IgD-negative memory B cell (primary cell): ENCODE results near the gene OARD1. TPM values are rescaled to one million over a fixed set of nuclear protein-coding genes. Genes with fewer than 3 reads are reported as not detected.
A peak's percentile ranks its signal among the peaks of the same experiment; 100 is the strongest.
"Not testable (repeated sequence)": the region's sequence is repeated elsewhere in the genome, so short reads cannot be mapped to it uniquely, and the experiment has no call there.

ENCODE experiments used
- H3K27ac Mint-ChIP-seq, 3 donors: one replicate each; pipeline ENCODE4 v1.8.0; 2020 to 2022; ENCODE audit warnings: mild to moderate bottlenecking in 3 of 3, mixed read lengths in 3 of 3, moderate library complexity in 1 of 3
- H3K27me3 Mint-ChIP-seq: one replicate; pipeline ENCODE4 v1.8.0; 2021; ENCODE audit warnings: mixed read lengths
- H3K36me3 Mint-ChIP-seq: one replicate; pipeline ENCODE4 v1.8.0; 2020; ENCODE audit warnings: mild to moderate bottlenecking, mixed read lengths
- H3K4me1 Mint-ChIP-seq, 3 donors: one replicate each; pipeline ENCODE4 v1.8.0; 2020 to 2022; ENCODE audit warnings: mixed read lengths in 3 of 3, mild to moderate bottlenecking in 1 of 3
- H3K4me3 Mint-ChIP-seq, 4 donors: one replicate each; pipeline ENCODE4 v1.8.0; 2020 to 2022; ENCODE audit warnings: mild to moderate bottlenecking in 4 of 4, mixed read lengths in 4 of 4, moderate library complexity in 3 of 4
- H3K9me3 Mint-ChIP-seq, 3 donors: one replicate each; pipeline ENCODE4 v1.8.0; 2020 to 2021; ENCODE audit warnings: mixed read lengths in 3 of 3, mild to moderate bottlenecking in 1 of 3
- polyA plus RNA-seq: library from polyadenylated mRNA; unstranded; fragments of 300-500 nt; fragmentation: Illumina TruSeq; gene quantifications from one replicate; pipeline ENCODE4 v1.2.3, GENCODE V29; 2021

The OARD1 gene
- polyA plus RNA-seq, 1 donor from 2014 or later, result 58.3 TPM

DNA sequence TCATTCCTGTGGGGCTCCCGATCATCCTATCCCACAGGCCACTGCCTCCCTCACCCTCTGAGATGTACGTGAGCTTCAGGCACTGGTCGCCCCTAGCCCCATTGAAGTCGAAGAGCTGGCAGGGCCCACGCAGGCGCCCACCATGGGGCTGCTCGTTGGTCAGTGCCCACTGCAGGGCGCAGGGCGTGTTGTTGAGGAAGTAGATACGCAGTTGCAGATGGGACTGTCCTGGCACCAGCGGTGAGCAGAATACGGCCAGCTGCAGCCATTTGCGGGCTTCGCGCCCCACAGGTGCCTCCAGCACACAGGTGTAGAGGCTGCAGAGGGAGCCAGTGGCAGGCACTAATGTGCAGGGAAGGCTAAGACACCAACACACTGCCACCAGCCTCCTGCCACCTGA is 39.3 kb downstream of the OARD1 start:
- H3K9me3 Mint-ChIP-seq, result no peaks in the 10 kb centered on the region
- peak overlapping the region in 1 of 3 donors; percentile 40 for H3K27ac Mint-ChIP-seq
- no peaks in the 10 kb centered on the region for H3K27me3 Mint-ChIP-seq
- H3K36me3 Mint-ChIP-seq, result peaks cover 2% of the 10 kb centered on the region
- H3K4me3 Mint-ChIP-seq, result no peak overlapping the region
- H3K4me1 Mint-ChIP-seq, result peaks cover 6 to 13% (median 11%) of the 10 kb centered on the region in 3 donors

DNA sequence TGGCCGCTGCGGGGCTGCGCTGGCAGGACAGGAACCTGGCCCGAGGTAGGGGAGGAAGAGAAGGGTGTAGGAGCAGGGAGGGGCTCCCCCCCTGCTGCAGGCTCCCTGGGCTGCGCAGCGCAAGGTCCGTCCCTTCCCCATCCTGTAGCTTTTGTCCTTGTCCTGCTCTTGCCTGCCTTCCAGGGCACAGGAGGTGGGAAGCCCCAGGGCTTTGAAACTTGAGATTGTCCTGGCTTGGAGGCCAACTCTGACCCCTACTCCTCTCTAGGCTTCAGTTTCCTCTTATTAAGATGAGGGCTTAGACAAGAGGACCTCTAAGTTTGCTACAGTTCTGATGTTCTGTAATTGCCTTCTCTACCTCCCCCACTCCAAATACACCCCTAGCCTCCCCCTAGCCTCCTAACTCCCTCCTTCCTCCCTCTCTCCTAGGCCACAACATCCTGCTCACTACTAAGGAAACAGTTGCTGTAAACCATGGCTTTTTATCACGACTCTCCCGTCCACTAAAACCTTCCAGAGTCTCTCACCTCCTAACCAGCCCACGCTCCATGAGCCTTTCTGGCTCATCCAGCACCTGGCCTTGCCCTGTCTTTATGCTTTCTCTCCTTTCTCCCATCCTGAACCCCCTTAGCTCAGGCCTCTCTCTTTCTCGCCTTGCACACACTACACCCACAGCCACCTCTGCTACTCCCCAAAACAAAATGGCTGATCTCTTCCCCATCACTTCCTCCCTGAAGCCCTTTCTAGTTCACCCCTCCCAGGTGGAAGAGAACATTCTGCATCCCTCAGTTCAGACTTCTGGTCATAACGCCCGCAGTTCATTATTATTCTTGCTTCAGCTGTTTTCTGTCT is 43.4 kb downstream of the OARD1 start:
- H3K4me3 Mint-ChIP-seq, result peak overlapping the region; percentile 80 to 91 (median 84)
- H3K27me3 Mint-ChIP-seq, result no peaks in the 10 kb centered on the region
- H3K4me1 Mint-ChIP-seq, result peaks cover 15 to 19% (median 19%) of the 10 kb centered on the region in 3 donors
- H3K36me3 Mint-ChIP-seq, result peaks cover 2% of the 10 kb centered on the region
- peak overlapping the region in 1 of 3 donors; percentile 46 for H3K27ac Mint-ChIP-seq
- H3K9me3 Mint-ChIP-seq, result no peaks in the 10 kb centered on the region

DNA sequence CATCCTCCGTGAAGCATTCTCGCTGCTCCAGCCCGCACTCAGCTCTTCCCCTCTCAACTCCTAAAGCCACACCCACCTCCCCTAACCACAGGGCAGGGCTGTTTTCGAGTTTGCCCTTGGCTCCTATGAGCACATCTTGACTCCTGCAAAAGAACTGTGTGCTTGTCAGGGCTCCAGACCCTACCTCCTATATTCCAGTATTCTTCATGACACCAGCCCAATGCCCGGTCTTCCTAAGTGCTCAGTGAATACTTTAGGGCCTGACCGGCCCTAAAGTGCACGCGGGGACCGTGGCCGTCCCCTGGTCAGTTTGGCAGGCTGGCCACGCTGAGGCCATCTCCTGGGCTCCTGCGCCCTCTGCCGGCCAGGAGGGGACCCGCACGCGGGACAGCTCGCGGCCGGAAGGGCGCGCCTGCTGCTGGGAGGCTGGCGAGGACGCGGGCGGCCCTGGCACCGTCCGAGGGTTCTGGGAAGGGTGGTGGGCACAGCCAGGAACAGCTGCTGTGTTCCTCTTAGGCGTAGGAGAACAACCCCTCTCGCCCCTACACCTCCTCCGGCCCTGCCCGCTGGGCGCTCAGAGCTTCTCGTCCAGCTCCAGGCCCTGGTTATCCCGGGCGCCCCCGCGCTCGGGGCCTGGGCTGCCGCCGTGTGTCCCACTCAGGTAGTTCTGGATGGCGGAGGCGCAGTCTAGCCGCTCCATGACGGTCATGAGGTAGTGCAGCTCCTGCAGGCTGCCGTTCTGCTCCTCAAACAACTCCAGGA is 44.2 kb downstream of the OARD1 start:
- no peak overlapping the region for H3K27ac Mint-ChIP-seq
- H3K4me3 Mint-ChIP-seq, result peak overlapping the region; percentile 80 to 92 (median 86)
- no peaks in the 10 kb centered on the region for H3K9me3 Mint-ChIP-seq
- no peaks in the 10 kb centered on the region for H3K27me3 Mint-ChIP-seq
- H3K36me3 Mint-ChIP-seq, result peaks cover 2% of the 10 kb centered on the region
- H3K4me1 Mint-ChIP-seq, result peaks cover 15 to 19% (median 17%) of the 10 kb centered on the region in 3 donors

DNA sequence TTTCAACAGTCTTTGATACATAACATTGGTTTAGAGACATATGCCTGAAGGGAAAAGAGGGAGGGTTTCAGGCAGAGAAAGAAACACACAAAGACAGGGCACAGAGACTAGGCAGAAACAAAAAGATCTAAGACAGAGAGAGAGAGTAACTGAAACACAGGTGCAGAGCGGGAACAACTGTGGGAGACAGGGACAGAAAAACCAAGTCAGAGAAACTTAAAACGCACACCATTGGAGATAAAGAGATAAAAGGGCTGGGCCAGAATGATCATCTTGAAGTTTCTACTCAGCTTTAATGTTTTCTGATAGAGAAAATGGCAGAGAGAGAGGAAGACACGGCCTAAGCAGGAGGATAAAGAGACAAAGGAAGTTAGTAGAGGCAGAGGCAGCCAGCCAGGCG is 44.9 kb downstream of the OARD1 start:
- Mint-ChIP-seq H3K9me3 (no peaks in the 10 kb centered on the region), H3K27me3 (no peaks in the 10 kb centered on the region), H3K4me1 (peaks cover 15 to 19% (median 17%) of the 10 kb centered on the region in 3 donors), H3K36me3 (peaks cover 4% of the 10 kb centered on the region), H3K27ac (peak overlapping the region in 1 of 3 donors; percentile 22), H3K4me3 (peak overlapping the region; percentile 80 to 92 (median 86))

DNA sequence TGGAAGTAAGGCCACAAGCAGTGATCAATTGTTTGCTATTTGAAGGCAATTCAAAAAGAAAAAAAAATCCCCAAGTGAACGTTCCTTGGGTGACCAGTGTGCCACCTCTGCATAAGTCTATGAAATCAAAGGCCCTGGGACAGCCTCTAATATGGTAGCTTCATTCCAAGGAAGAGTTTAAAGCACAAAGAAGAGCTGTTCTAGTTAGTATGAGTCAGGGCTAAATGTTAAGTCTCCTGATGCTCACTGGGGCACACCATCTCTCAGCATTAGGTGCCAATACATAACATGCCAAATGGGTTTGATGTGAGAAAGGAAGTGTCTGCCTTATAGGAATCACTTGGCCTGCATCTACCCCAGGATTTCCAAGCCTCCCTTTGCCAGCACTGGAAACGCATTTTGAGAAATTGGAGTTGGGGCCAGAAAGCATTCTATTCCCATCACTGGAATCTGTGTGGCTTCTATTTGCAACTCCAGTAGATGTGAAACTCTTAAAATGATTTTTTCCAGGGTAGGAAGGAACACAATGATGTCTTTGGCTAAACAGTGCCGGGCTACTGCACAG is 46.1 kb downstream of the OARD1 start:
- Mint-ChIP-seq H3K4me3 (peak overlapping the region in 1 of 4 donors; percentile 2), H3K27me3 (no peaks in the 10 kb centered on the region), H3K27ac (peak overlapping the region in 1 of 3 donors; percentile 73), H3K9me3 (no peaks in the 10 kb centered on the region), H3K36me3 (peaks cover 3% of the 10 kb centered on the region), H3K4me1 (peaks cover 15 to 19% (median 15%) of the 10 kb centered on the region in 3 donors)

DNA sequence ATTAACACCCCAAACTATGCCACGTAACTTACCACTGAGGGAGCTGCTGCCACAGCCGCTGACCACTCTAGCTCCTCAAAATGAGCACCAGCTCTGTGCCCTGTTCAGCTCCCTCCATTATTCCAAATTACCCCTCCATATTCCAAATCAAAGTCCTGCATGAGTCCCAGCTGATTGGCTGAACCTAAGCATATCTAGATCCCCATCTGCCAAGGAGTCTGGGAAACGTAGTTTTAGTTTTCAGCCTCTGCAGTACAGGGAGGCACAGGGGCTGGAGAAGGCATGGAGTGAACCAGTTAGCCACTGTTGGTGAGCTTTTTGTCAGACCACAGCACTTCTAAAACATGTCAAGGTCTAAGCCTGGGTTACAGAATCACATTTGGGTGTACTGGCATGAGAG is 49.0 kb downstream of the OARD1 start:
- Mint-ChIP-seq H3K27ac (no peak overlapping the region), H3K9me3 (no peaks in the 10 kb centered on the region), H3K27me3 (peaks cover 1% of the 10 kb centered on the region), H3K4me1 (peaks cover 6 to 10% (median 9%) of the 10 kb centered on the region in 3 donors), H3K36me3 (peaks cover 2% of the 10 kb centered on the region), H3K4me3 (no peak overlapping the region)

DNA sequence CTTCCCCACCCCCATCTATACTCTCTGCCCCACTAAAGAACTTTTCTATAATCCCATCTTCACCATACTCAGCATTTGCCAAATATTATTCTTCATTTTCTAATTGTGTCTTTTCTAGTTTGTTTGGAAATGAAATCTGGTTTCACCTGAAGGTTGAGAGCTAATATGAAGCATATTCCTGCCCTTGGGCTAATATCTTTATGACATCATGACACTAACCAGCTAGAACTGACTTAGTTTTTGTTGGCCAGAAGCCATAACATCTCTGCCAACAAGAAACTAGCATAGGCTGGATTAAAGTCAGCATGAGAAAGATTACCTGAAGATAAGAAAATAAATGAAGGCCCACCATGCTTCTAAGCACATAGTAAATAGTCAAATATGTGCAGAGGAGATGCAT is 49.9 kb downstream of the OARD1 start:
- no peaks in the 10 kb centered on the region for H3K9me3 Mint-ChIP-seq

DNA sequence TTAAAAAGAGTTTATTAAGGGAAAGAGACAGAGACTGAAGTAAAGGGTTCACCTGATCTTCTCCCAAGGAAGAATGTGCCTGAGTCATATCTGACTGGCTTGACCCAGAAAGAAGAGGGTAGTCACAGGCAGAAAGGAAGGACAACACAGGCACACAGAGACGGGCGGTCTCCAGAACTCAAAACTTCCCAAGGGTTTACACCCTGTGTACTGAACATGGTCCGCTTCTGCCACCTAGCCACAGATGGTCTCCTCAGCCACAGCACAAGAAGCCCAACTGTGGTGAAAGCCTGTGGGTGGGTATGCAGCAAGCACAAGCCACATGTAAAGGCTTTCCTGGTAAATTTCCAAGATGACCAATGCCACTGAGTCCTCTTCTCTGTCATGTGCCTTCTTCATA is 50.3 kb downstream of the OARD1 start:
- Mint-ChIP-seq H3K4me3 (no peak overlapping the region), H3K27me3 (peaks cover 1% of the 10 kb centered on the region), H3K9me3 (no peaks in the 10 kb centered on the region), H3K36me3 (peaks cover 2% of the 10 kb centered on the region), H3K27ac (no peak overlapping the region), H3K4me1 (no peaks in the 10 kb centered on the region)

More for the DNA sequence above, 49.9 kb downstream of the OARD1 start:
- peaks cover 1% of the 10 kb centered on the region for H3K27me3 Mint-ChIP-seq
- H3K4me1 Mint-ChIP-seq, result peaks cover 3% of the 10 kb centered on the region in 3 donors
- H3K36me3 Mint-ChIP-seq, result peaks cover 2% of the 10 kb centered on the region
- no peak overlapping the region for H3K27ac Mint-ChIP-seq
- H3K4me3 Mint-ChIP-seq, result no peak overlapping the region

DNA sequence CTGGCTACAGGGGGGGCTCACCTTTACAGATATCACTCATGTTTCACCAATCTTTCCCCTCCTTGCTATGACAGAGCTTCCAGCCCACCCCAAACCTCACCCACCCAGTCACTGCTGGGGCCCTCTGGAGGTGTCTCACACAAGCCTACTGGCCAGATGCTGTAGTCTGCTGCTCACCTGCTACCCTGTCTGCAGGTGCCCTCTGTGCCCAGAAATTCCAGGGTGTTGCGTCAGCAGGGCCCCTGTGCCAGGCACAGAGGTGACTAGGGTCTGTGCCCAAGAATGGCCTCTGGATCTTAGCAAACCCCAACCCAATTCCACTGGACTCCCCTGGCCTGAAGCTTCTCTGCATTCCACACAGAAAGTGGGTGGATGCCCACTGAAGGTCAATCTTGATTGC is 54.5 kb downstream of the OARD1 start:
- H3K4me3 Mint-ChIP-seq, result no peak overlapping the region
- H3K9me3 Mint-ChIP-seq, result peaks cover 0 to 2% (median 0%) of the 10 kb centered on the region in 3 donors
- H3K27ac Mint-ChIP-seq, result no peak overlapping the region

DNA sequence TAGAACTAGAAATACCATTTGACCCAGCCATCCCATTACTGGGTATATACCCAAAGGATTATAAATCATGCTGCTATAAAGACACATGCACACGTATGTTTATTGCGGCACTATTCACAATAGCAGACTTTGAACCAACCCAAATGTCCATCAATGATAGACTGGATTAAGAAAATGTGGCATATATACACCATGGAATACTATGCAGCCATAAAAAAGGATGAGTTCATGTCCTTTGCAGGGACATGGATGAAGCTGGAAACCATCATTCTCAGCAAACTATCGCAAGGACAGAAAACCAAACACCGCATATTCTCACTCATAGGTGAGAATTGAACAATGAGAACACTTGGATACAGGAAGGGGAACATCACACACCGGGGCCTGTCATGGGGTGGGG is 56.3 kb downstream of the OARD1 start:
- H3K27me3 Mint-ChIP-seq, H3K27ac Mint-ChIP-seq, H3K36me3 Mint-ChIP-seq, H3K9me3 Mint-ChIP-seq, H3K4me1 Mint-ChIP-seq, H3K4me3 Mint-ChIP-seq: not testable (repeated sequence)

More for the DNA sequence above, 54.5 kb downstream of the OARD1 start:
- Mint-ChIP-seq H3K27me3 (peaks cover 1% of the 10 kb centered on the region), H3K4me1 (no peaks in the 10 kb centered on the region), H3K36me3 (peaks cover 2% of the 10 kb centered on the region)

DNA sequence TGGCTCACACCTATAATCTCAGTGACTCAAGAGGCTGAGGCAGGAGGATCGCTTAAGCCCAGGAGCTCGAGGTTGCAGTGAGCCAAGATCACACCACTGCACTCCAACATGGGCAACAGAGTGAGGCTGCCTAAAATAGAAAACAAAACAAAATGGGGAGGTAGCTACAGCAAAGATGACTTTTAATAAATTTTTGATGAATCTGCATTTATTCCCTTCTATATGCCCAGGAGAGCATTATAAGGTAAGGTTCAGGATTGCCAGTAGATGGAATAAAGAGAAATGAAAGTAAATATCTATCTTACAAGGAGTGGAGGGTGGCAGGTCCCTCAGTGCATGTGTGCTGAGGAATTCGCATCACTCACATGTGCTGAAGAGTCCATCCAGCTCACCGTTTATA is 57.4 kb downstream of the OARD1 start:
- Mint-ChIP-seq H3K27me3 (peaks cover 5% of the 10 kb centered on the region), H3K9me3 (peaks cover 0 to 2% (median 0%) of the 10 kb centered on the region in 3 donors), H3K27ac (no peak overlapping the region), H3K4me1 (no peaks in the 10 kb centered on the region), H3K36me3 (no peaks in the 10 kb centered on the region), H3K4me3 (no peak overlapping the region)

Other genes with a start within 250 kb of the OARD1 start
- 0.76 TPM for gene UNC5CL, start 33.1 kb downstream of the OARD1 start, polyA plus RNA-seq
- not detected for gene TSPO2, start 29.9 kb downstream of the OARD1 start, polyA plus RNA-seq
- 0.33 TPM for gene APOBEC2, start 19.2 kb downstream of the OARD1 start, polyA plus RNA-seq
- 19.1 TPM for gene NFYA, start 618 bp upstream of the OARD1 start, polyA plus RNA-seq
- gene TREML1, start 82.0 kb upstream of the OARD1 start, polyA plus RNA-seq, result 3.0 TPM
- not detected for gene TREM2, start 90.8 kb upstream of the OARD1 start, polyA plus RNA-seq
- gene TREML2, start 128.8 kb upstream of the OARD1 start, polyA plus RNA-seq, result 12.4 TPM
- gene TREML4, start 156.0 kb upstream of the OARD1 start, polyA plus RNA-seq, result 2.2 TPM
- gene TREM1, start 214.3 kb upstream of the OARD1 start, polyA plus RNA-seq, result 0.58 TPM